GM19324 (cell line): ENCODE results near the gene NTNG1.

Experiments used
- ATAC-seq: cut with Tn5 transposase; IDR thresholded peaks from one replicate; pipeline ENCODE4 v1.9.1; 2021; ENCODE audit warnings: mild to moderate bottlenecking, moderate library complexity; ENCODE audit not compliant: unreplicated experiment, low FRiP score

The NTNG1 gene

DNA sequence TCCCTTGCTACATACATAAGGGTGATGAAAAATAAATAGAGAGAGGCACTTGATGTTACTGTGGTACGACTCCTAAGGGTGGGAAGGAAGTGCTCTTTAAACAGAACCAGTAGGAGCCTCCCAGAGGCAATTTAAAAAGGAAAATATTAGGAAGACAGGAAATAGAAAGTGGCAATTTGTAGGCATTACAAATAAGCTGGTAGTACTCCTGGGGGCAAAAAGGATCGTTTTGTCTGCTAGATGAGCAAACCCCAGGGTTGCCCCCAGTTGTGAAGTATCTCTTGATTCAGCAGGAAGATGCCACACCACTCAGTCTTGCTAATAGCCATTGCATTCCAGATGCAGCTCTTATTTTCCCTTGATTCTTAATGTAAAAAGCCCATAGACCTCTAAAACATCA, 303.0 kb downstream of the NTNG1 start:
- no peak for ATAC-seq

GRCh38 chr1:107444302-107444701, 303.5 kb downstream of the NTNG1 start:
- ATAC-seq, result no peak

- ATAC-seq, result no peak
These were observed 308.5 kb downstream of the NTNG1 start for GRCh38 chr1:107449326-107449725.

DNA sequence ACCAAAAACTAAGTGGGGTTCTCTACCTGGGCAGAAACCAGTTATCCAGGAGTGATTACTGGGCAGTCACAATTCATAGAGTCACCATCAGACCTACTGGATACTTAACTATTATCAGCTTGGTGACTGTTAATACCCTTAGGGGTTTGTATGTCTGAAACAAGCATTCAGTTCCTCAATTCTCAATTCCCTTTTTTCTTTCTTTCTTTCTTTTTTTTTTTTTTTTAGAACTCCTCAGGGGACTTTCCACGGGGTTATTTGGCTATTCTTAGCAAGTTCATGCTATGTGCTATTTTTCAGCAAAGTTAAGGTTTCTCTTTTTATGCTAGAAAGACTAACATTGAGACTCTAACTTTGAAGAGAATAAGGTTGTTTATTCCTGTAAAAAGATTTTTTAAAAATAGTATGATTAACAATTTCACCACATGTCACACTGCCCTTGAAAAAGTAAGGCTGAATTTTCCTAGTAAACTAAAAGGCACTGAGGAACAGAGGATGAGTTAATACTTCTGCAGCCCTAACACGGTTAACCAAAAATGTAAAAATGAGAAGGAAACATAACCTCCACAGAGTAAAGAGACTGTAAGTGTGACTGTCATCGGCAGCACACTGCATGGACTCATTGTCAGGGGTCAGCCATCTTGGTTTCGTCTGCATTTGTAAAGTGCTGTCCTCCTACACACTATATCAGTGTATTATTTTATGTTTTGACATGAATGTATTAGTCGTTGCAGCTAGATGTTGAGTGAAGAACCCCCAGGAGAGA, 310.2 kb downstream of the NTNG1 start:
- peak; percentile 75 for ATAC-seq

- peak; percentile 64 for ATAC-seq
These were observed 310.9 kb downstream of the NTNG1 start for GRCh38 chr1:107451715-107452114.

DNA sequence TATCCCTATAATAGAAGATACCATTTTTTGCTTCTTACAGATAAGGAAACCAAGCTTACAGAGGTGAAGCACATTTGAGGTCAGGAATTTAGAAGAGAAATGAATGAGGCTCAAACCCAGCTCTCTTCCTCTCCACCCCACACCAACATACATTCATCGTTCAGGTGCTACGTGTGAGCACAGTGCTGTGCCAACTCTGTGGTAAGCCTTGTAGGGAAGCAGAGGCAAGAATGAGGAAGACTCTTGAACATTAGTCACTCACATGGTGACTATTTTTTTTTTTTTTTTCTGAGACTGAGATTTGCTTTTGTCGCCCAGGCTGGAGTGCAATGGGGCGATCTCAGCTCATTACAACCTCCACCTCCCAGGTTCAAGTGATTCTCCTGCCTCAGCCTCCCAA, 314.0 kb downstream of the NTNG1 start:
- ATAC-seq, result no peak

GRCh38 chr1:107457989-107458388, 317.1 kb downstream of the NTNG1 start:
- no peak for ATAC-seq

- ATAC-seq, result peak; percentile 41
These were observed 318.5 kb downstream of the NTNG1 start for GRCh38 chr1:107459204-107459904.

DNA sequence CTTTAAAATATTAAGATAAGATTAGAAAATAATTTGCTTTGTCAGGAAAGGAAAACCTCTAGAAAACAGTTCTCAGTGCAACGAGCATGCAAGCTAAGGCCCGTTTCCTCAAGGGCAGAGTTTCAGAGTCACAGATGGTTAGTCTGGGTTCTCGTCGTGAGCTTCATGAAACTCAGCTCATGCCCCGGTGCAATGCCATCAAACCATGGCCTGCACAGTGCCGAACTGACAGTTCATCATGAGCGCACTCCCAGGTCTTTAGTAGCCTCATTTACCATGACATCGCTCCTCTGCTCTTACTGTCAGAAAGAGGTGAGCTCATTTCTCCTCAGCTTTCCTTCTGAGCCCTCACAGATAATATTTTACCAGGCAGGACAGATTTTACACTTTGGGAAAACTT, 319.2 kb downstream of the NTNG1 start:
- peak; percentile 94 for ATAC-seq

- ATAC-seq, result no peak
These were observed 324.0 kb downstream of the NTNG1 start for GRCh38 chr1:107464827-107465226.

DNA sequence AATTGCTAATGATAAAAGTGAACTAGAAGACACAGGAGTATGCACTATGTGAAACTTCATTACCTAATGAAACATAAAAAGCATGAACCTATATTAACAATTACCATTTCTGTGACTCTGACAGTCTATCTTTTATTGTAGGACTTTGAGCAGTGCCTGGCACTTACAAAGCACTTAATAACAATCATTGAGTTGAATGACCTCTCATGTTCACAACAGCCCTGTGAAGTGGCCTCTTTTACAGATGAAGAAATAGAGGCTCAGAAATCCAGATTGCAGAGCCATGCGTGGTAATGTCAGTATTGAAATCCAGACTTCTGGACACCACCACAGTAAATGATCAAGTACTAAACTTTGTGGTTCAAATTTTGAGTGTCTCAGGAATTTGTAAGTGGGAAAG, 326.4 kb downstream of the NTNG1 start:
- no peak for ATAC-seq

- ATAC-seq, result no peak
These were observed 327.0 kb downstream of the NTNG1 start for GRCh38 chr1:107467811-107468210.

- ATAC-seq, result no peak
These were observed 332.2 kb downstream of the NTNG1 start for GRCh38 chr1:107473065-107473464.

DNA sequence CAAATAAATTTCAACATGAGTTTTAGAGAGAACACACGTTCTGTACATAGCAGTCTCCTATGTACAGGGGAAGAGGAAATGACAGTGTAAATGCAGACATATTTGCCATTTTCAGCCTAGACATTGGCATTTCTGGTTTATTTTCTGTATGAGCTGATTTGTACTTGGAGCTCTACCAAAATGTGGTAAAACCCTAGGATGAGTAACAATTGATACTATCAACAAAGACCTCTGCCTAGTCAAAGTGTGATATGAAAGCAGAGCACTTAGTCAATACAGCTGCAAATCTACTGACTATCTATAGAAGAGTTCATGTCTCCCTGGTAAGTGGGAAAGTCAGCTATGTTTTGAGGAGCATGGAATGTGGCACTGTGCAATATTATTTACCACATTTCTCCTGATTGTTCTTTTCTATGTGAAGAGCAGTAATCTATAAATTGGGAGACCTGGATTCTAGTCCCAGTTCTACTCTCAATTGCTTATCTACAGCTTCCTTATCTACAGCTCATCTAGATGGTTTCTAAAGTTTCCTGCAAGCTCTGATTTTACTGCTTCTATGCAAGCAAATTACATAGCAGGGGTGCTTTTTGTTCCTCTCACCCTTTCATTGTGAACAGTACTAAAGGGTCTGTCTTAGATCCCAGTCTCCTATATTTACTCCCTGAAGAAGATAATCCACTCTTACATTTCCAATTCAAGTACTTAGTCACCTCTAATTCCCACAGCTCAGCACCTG, 334.2 kb downstream of the NTNG1 start:
- peak; percentile 49 for ATAC-seq

GRCh38 chr1:107477233-107477632, 336.4 kb downstream of the NTNG1 start:
- ATAC-seq, result no peak

- ATAC-seq, result no peak
These were observed 339.1 kb downstream of the NTNG1 start for GRCh38 chr1:107479865-107480350.

GRCh38 chr1:107480548-107481415, 339.9 kb downstream of the NTNG1 start:
- peak; percentile 93 for ATAC-seq

GRCh38 chr1:107481756-107482384, 341.0 kb downstream of the NTNG1 start:
- ATAC-seq, result no peak

- no peak for ATAC-seq
These were observed 343.1 kb downstream of the NTNG1 start for GRCh38 chr1:107483949-107484348.

- no peak for ATAC-seq
These were observed 345.5 kb downstream of the NTNG1 start for GRCh38 chr1:107486349-107486748.
